GM21786 (cell line): ENCODE results near the gene PITPNC1.

Source experiments
- ATAC-seq: cut with Tn5 transposase; IDR thresholded peaks from one replicate; pipeline ENCODE4 v1.9.1; 2021; ENCODE audit not compliant: unreplicated experiment

The PITPNC1 gene

DNA sequence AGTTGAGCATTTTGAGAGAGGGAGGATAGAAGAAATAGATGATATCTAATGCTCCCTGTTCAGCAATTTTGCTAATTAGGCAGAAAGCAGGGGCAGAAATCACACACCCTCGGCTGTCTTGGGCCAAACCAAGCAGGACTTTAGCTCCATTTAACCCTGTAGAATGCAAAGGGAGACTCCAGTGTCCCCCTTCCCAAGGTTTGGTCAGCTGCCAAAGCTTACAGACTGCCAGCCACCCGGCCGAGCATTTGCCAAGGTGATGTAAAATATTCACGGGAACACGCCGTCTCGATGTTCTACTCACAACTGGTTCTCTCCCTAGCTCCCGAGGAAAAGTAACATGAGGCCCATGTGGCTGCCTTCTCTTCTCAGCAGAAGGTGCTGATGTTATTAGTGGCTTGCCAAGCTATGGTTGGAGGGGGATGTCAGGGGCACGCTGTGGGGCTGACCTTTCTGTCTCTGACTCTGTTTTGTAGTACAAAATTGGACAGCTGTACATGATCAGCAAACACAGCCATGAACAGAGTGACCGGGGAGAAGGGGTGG lies 155.3 kb downstream of the PITPNC1 start:
- no peak for ATAC-seq

GRCh38 chr17:67534941-67535340 lies 157.9 kb downstream of the PITPNC1 start:
- no peak for ATAC-seq

DNA sequence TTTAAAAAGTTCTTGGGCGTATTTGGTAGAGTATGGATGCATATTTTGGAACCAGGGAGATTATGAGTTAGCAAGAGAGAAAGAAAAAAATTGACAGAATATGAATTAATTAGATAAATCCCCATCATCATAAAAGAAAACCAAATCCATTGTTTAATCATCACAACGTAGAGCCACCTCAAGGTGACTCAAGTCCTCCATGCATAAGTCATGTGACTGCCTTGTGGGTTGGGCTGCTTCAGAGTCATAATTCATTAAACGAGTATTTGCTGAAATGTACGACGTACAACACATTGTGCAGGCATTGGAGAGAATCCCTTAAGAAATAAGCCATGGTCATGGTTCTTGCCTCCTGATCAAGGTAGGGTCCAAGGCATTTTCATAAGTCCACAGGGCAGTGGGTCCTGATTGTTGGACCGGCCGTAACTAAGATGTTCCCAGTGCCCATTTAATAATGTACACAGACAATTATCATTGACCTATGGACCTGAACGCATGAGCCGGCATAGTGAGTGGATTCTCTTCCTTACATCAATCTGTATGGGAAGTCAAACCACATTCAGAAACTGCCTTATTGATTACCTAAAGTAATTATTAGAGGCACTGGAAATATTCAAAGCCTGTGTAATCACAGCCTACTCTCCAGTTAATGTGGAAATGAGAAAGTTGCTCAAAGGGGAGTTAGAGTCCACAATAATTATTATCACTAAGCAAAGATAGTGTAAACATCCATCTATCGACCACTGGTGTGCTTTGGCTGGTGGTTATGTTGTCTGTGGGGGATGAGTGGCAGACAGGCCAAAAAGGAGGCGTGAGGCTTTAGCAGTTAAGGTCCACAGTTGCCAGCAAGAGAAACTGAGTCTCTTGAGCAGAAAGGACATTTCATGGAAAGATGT lies 165.4 kb downstream of the PITPNC1 start:
- ATAC-seq: no peak

DNA sequence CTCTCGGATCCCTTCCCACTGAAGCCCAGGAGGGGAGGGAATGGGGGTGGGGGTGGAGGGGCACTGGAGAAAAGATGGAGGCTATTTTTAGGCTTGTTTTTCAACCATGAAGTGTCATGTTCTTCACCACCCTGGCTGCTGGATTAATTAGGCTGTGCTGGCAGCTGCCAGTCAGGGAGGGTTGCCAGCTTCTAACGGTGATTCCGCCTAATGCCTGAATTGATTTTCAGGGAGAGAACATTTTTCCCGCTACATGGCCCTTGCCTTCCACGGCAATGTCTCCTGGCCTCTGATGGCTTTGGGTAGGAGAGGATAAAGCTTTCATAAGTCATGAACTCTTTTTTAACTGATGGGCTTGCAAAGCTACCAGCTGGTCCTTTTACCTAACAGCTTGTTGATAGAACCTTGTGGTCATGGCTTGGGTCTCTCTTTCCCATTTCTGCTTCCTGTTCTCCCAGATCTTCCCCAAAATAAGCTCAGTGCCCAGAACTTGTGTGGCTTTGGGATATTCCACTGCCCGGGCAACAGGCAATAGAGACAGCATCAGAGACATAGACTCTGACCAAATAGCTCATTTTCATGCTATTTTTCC lies 167.4 kb downstream of the PITPNC1 start:
- ATAC-seq: no peak

DNA sequence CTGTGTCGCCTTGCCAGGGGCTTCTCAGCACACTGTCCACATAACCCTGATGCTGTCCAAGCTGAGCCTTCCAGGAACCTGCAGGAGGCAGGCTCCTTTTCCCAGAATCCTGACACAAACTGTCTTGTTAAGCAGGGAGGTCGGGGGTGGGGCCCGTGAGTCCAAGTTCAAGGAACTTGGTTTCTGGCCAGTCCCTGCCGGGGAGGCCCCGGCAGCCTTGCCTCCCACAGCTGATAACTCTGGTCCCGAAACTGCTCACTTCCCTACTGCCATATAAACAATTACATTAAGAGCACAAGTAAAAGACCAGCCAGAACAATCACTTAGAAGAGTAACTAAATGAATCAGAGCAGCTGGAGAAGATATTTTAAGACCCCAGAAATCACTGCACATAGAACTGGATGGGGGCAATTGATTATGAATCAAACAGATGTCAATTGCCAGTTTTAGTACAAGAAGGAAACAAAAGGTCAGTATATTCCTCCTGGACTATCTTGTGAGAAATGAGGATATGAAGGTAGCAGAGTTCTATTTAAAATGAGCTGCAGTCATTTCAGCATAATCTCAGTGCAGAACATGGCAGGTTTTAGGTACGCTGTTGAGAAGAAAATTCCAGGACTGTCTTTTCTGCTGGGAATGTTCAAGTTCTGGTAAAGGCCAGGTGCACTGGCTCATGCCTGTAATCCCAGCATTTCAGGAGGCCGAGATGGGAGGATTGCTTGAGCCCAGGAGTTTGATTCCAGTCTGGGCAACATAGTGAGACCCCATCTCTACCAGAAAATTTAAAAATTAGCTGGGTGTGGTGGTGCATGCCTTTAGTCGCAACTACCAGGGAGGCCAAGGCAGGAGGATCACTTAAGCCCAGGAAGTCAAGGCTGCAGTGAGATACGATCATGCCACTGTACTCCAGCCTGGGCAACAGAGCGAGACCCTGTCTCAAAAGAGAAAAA lies 169.8 kb downstream of the PITPNC1 start:
- ATAC-seq: peak; percentile 92

- no peak for ATAC-seq
These were observed 171.6 kb downstream of the PITPNC1 start for GRCh38 chr17:67548693-67549092.

DNA sequence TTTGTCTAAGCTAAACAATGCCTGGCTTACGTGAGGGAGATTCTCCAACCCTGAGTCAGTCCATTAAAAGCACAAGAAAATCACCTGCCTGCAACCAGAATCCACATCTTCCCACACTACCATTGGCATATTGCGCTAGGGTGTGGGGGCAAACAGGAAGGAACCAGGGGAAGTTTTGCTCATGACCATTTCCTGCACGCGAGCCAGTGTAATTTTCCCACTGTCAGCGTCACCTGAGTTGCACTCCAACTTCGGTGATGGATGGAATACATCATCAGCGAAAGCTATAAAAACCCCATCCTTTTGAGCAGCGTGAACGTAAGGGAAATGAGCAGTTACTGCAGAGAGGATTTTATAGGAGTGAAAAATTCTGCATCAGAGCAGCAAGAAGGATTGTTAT lies 172.7 kb downstream of the PITPNC1 start:
- ATAC-seq: no peak

DNA sequence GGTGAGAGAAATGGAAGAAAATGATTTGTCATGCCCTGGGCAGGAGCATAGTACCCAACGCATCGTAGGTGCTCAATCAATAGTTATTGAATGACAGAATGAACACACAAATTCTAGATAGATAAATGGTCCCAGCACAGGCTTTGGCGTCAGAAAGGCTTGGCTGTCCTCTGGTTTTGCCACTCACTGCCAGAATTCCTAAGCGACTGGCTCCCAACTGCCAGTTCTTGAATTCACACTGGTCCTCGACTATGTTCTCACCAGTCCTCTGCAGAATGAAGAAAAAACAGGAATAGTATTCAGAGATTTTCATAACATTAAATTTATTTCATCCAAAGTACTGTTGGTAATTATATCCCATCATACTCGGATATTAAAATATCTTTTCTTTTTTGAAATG lies 177.6 kb downstream of the PITPNC1 start:
- ATAC-seq: no peak

GRCh38 chr17:67555855-67556254 lies 178.8 kb downstream of the PITPNC1 start:
- no peak for ATAC-seq

- ATAC-seq: no peak
These were observed 180.2 kb downstream of the PITPNC1 start for GRCh38 chr17:67557052-67557845.

DNA sequence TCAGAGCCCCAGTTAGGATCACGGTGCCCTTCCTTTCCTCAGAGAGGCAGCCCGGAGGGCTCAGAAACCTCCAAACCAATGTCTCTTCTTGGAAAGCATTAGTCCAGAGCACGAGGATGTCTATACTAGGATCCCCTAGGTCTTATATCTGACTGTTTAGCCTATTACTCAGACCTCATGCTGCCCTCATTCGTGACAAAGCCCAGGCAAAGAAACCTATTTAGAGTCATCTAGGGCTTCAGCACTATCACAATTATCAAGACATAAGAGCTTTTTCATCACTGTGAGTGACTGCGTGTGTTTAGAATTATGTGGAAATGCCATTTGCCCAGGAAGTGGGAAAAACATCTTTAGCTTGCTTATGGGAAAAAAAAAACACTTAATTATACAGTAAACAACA lies 180.8 kb downstream of the PITPNC1 start:
- no peak for ATAC-seq

- no peak for ATAC-seq
These were observed 181.8 kb downstream of the PITPNC1 start for GRCh38 chr17:67558740-67559380.

DNA sequence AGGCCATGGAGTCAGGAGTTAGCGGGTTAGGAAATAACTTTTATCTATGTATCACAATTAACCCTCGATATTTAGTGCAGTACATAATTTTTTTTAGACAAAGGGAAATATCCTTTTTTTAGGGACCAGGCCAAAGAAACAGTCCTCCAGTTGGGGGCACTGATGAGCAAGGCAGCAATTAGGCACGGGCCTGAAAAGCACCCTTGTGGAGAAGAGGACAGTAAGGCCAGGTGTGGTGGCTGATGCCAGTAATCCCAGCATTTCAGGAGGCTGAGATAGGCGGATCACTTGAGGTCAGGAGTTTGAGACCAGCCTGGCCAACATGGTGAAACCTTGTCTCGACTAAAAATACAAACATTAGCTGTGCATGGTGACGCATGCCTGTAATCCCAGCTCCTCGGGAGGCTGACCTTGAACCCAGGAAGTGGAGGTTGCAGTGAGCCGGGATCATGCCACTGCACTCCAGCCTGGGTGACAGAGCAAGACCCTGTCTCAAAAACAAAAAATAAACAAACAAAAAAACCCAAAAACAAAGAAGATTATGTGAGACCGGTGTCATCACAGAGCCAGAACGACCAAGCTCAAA lies 182.4 kb downstream of the PITPNC1 start:
- ATAC-seq: no peak

GRCh38 chr17:67562005-67562404 lies 184.9 kb downstream of the PITPNC1 start:
- ATAC-seq: no peak

DNA sequence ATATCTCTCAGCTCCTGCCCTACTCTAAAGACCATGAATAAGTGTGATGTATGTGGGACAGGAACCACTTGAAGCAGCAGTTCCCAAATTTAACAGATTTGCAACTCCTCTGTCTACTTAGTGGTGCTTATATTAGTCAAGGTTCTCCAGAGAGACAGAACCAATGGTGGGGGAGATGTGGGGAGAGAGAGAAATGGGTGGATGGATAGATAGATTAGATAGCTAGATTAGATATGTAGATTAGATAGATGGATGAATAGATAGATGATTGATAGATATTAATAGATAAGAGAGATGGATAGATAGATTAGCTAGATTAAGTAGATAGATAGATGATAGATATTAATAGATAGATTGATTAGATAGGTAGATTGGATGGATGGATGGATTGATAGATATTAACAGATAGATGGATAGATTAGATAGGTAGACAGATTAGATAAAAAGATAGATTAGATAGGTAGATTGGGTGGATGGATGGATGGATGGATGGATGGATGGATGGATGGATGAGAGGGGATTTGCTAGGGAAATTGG lies 186.7 kb downstream of the PITPNC1 start:
- ATAC-seq: no peak

GRCh38 chr17:67565068-67565467 lies 188.0 kb downstream of the PITPNC1 start:
- ATAC-seq: no peak

- ATAC-seq: no peak
These were observed 189.6 kb downstream of the PITPNC1 start for GRCh38 chr17:67566656-67567055.

- no peak for ATAC-seq
These were observed 192.0 kb downstream of the PITPNC1 start for GRCh38 chr17:67569015-67569451.

- ATAC-seq: no peak
These were observed 192.8 kb downstream of the PITPNC1 start for GRCh38 chr17:67569873-67570272.
